ENCODE data around the gene ZNF581. TPM values are rescaled to one million over a fixed set of nuclear protein-coding genes. Genes with fewer than 3 reads are reported as not detected.

ZNF581 gene
- total RNA-seq, 1 donor from 2014 or later = 36.9 TPM

- no peak for DNase-seq (ENCODE audit: low read depth)
- TF ChIP-seq, protein P1, sequence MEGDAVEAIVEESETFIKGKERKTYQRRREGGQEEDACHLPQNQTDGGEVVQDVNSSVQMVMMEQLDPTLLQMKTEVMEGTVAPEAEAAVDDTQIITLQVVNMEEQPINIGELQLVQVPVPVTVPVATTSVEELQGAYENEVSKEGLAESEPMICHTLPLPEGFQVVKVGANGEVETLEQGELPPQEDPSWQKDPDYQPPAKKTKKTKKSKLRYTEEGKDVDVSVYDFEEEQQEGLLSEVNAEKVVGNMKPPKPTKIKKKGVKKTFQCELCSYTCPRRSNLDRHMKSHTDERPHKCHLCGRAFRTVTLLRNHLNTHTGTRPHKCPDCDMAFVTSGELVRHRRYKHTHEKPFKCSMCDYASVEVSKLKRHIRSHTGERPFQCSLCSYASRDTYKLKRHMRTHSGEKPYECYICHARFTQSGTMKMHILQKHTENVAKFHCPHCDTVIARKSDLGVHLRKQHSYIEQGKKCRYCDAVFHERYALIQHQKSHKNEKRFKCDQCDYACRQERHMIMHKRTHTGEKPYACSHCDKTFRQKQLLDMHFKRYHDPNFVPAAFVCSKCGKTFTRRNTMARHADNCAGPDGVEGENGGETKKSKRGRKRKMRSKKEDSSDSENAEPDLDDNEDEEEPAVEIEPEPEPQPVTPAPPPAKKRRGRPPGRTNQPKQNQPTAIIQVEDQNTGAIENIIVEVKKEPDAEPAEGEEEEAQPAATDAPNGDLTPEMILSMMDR (IDR thresholded peaks at IDR 0.05; ENCODE audit: insufficient read depth, low read length, poor library complexity, severe bottlenecking) = no peak
- Histone ChIP-seq H3K27me3 (ENCODE audit: control insufficient read depth, insufficient read depth, low read length) (no peaks in the 10 kb centered on the region), H3K36me3 (ENCODE audit: control insufficient read depth, insufficient read depth, low read length) (peaks cover 8% of the 10 kb centered on the region), H3K4me3 (ENCODE audit: low read depth, low read length) (no peak overlapping the region)
Observed at GRCh38 chr19:55659822-55660221, 16.4 kb downstream of the ZNF581 start.

DNA sequence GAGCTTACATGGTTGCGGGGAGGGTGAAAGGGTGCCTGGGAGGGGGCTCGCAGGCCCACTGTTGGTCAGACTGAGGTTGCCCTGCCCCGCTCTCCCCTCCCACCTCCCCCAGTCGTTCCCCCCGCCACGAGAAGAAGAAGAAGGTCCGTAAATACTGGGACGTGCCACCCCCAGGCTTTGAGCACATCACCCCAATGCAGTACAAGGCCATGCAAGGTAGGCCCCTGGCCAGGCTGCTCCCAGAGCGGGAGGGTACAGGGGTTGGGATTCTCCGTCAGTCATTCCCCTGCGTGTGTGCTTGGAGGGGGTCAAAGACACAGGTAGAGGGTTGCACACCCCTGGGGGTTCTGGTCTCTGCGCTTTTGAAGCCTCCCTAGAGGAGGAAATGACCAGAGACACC is 17.0 kb downstream of the ZNF581 start:
- H3K27me3 ChIP-seq (ENCODE audit: control insufficient read depth, insufficient read depth, low read length) = no peaks in the 10 kb centered on the region
- no peak overlapping the region for H3K4me3 ChIP-seq (ENCODE audit: low read depth, low read length)
- H3K36me3 ChIP-seq (ENCODE audit: control insufficient read depth, insufficient read depth, low read length) = peaks cover 8% of the 10 kb centered on the region
- DNase-seq (ENCODE audit: low read depth) = no peak
- TF ChIP-seq, protein P1 (IDR thresholded peaks at IDR 0.05; ENCODE audit: insufficient read depth, low read length, poor library complexity, severe bottlenecking) = no peak

GRCh38 chr19:55660991-55661390 is 17.5 kb downstream of the ZNF581 start:
- H3K27me3 ChIP-seq (ENCODE audit: control insufficient read depth, insufficient read depth, low read length) = no peaks in the 10 kb centered on the region
- no peak overlapping the region for H3K4me3 ChIP-seq (ENCODE audit: low read depth, low read length)
- peaks cover 8% of the 10 kb centered on the region for H3K36me3 ChIP-seq (ENCODE audit: control insufficient read depth, insufficient read depth, low read length)
- TF ChIP-seq, protein P1 (IDR thresholded peaks at IDR 0.05; ENCODE audit: insufficient read depth, low read length, poor library complexity, severe bottlenecking) = no peak
- no peak for DNase-seq (ENCODE audit: low read depth)

DNA sequence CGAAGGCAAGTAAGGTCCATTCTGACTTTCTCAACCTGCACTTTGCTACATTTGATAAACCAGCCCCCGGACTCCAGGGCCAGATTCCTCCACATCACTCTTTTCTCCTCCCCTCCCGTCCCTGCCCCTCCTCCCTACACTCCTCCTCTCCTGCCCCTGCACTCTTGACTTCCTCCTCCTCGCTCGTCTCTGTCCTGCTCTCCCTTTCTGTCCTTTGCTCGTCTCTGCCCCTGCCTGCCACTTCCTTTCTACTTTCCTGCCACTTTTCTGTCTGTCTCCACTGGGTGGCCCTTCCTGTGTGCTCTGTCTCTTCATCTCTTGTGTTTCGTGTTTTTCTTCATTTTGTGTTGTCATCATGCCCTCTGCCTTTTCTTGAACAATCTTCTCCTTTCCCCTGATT is 18.4 kb downstream of the ZNF581 start:
- DNase-seq (ENCODE audit: low read depth) = no peak
- H3K36me3 ChIP-seq (ENCODE audit: control insufficient read depth, insufficient read depth, low read length) = peaks cover 10% of the 10 kb centered on the region
- no peaks in the 10 kb centered on the region for H3K27me3 ChIP-seq (ENCODE audit: control insufficient read depth, insufficient read depth, low read length)
- TF ChIP-seq, protein P1 (IDR thresholded peaks at IDR 0.05; ENCODE audit: insufficient read depth, low read length, poor library complexity, severe bottlenecking) = no peak
- no peak overlapping the region for H3K4me3 ChIP-seq (ENCODE audit: low read depth, low read length)

- TF ChIP-seq, protein P1 (IDR thresholded peaks at IDR 0.05; ENCODE audit: insufficient read depth, low read length, poor library complexity, severe bottlenecking) = no peak
- Histone ChIP-seq H3K27me3 (ENCODE audit: control insufficient read depth, insufficient read depth, low read length) (no peaks in the 10 kb centered on the region), H3K36me3 (ENCODE audit: control insufficient read depth, insufficient read depth, low read length) (peaks cover 10% of the 10 kb centered on the region), H3K4me3 (ENCODE audit: low read depth, low read length) (no peak overlapping the region)
- DNase-seq (ENCODE audit: low read depth) = no peak
Observed at GRCh38 chr19:55663846-55664536, 20.5 kb downstream of the ZNF581 start.

Measured in kidney epithelial cell (primary cell).